Lower leg skin (tissue), 3 donors: ENCODE results near the gene MYO15B.

Experiments used
- CTCF ChIP-seq, 3 donors: fragments of 450-650 bp; IDR thresholded peaks; one replicate each; pipeline ENCODE4 v1.5.1; 2016; ENCODE audit warnings: antibody characterized with exemption in 3 of 3, mild to moderate bottlenecking in 3 of 3, moderate library complexity in 2 of 3
- POLR2A ChIP-seq, 2 donors: fragments of 450-650 bp; IDR thresholded peaks; one replicate each; pipeline ENCODE4 v1.6.1; 2016 to 2017; ENCODE audit warnings: antibody characterized with exemption in 2 of 2, mild to moderate bottlenecking in 1 of 2, moderate library complexity in 1 of 2

DNA sequence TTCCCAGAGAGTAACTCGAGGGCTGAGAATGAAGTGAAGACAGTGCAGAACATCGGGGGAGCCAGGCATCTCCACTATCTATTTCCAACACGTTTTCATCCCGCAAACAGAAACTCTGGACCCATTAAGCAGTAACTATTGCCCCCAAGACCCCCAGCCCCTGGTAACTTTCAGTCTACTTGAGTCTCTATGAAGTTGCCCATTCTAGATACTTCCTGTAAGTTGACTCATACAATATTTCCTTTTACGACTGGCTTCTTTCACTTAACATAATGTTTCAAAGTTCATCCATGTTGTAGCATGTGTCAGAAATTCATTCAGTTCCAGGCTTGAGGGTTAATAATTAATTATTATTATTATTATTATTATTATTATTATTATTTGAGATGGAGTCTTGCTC is 19.5 kb downstream of the MYO15B start:
- TF ChIP-seq CTCF (IDR thresholded peaks at IDR 0.05) (no peak), POLR2A (IDR thresholded peaks at IDR 0.05) (no peak)
